Measurements from ENCODE around the gene PYGM. TPM values are rescaled to one million over a fixed set of nuclear protein-coding genes. Genes with fewer than 3 reads are reported as not detected.

Gene PYGM
- 2.0 TPM for total RNA-seq
- long read RNA-seq, partial matches to known transcripts: 2 of 5 reads
- long read RNA-seq, other reads (novel, unspliced or antisense): 1 of 5 reads

GRCh38 chr11:64759722-64760719 lies at the start of gene PYGM:
Gene PYGM (minus strand): TSS chr11:64759974. CDS start chr11:64759898, 76 bp downstream.
- Histone ChIP-seq H3K9me3 (no peaks in the 10 kb centered on the region), H3K4me1 (peaks cover 19% of the 10 kb centered on the region), H3K4me3 (peak within 1 kb of the TSS; percentile 8), H3K36me3 (peaks cover 28% of the 10 kb centered on the region), H3K27me3 (no peaks in the 10 kb centered on the region), H3K27ac (peak within 1 kb of the TSS; percentile 24)
- intact Hi-C loops (cut with DNase I): no loop called here
- DNase-seq: peak; percentile 71
- TF ChIP-seq CTCF (IDR thresholded peaks at IDR 0.05): no peak
- peak; percentile 57 for ATAC-seq

GRCh38 chr11:64805481-64805880 lies 45.7 kb upstream of the PYGM start:
- H3K4me3 ChIP-seq: no peak overlapping the region
- H3K9me3 ChIP-seq: no peaks in the 10 kb centered on the region
- peaks cover 20% of the 10 kb centered on the region for H3K4me1 ChIP-seq
- ATAC-seq (no peak), DNase-seq (no peak)
- intact Hi-C loops (cut with DNase I): no loop called here
- no peak overlapping the region for H3K27ac ChIP-seq
- H3K36me3 ChIP-seq: peaks cover 19% of the 10 kb centered on the region
- H3K27me3 ChIP-seq: no peaks in the 10 kb centered on the region
- TF ChIP-seq CTCF (IDR thresholded peaks at IDR 0.05): no peak

- Histone ChIP-seq H3K36me3 (peaks cover 22% of the 10 kb centered on the region), H3K27me3 (no peaks in the 10 kb centered on the region), H3K4me3 (peak overlapping the region; percentile 57), H3K4me1 (peaks cover 20% of the 10 kb centered on the region), H3K27ac (peak overlapping the region; percentile 70), H3K9me3 (no peaks in the 10 kb centered on the region)
- intact Hi-C loops (cut with DNase I): no loop called here
- DNase-seq (no peak), ATAC-seq (no peak)
- no peak for TF ChIP-seq CTCF (IDR thresholded peaks at IDR 0.05)
These were observed 44.8 kb upstream of the PYGM start for GRCh38 chr11:64804346-64805210.

GRCh38 chr11:64803846-64804345 lies 44.1 kb upstream of the PYGM start:
- TF ChIP-seq CTCF (IDR thresholded peaks at IDR 0.05): no peak
- ATAC-seq (peak; percentile 2), DNase-seq (no peak)
- H3K36me3 ChIP-seq: peaks cover 28% of the 10 kb centered on the region
- intact Hi-C loops (cut with DNase I): no loop called here
- peaks cover 20% of the 10 kb centered on the region for H3K4me1 ChIP-seq
- H3K9me3 ChIP-seq: no peaks in the 10 kb centered on the region
- peak overlapping the region; percentile 57 for H3K4me3 ChIP-seq
- peak overlapping the region; percentile 70 for H3K27ac ChIP-seq
- no peaks in the 10 kb centered on the region for H3K27me3 ChIP-seq

- H3K36me3 ChIP-seq: peaks cover 28% of the 10 kb centered on the region
- H3K4me3 ChIP-seq: peak within 1 kb of the TSS; percentile 57
- H3K27me3 ChIP-seq: no peaks in the 10 kb centered on the region
- H3K4me1 ChIP-seq: peaks cover 20% of the 10 kb centered on the region
- peak within 1 kb of the TSS; percentile 72 for H3K27ac ChIP-seq
- DNase-seq (peak; percentile 94), ATAC-seq (peak; percentile 92)
- intact Hi-C loops (cut with DNase I): no loop called here
- no peaks in the 10 kb centered on the region for H3K9me3 ChIP-seq
- TF ChIP-seq CTCF (IDR thresholded peaks at IDR 0.05): peak; percentile 20
These were observed 43.5 kb upstream of the PYGM start, which contains the start of gene MAP4K2 for GRCh38 chr11:64803158-64803845. Gene MAP4K2 (minus strand): TSS chr11:64803214. CDS start chr11:64803149, 65 bp downstream.

All from upper lobe of right lung (tissue), 1 donor.